DMS53 (cell line): ENCODE data around the gene SEMA7A.
"Not testable (repeated sequence)": the region's sequence is repeated elsewhere in the genome, so short reads cannot be mapped to it uniquely, and the experiment has no call there.

Source experiments
- DNase-seq: peaks from one replicate; lab custom pipeline; 2025; lab: John Stamatoyannopoulos, UW

The SEMA7A gene

DNA sequence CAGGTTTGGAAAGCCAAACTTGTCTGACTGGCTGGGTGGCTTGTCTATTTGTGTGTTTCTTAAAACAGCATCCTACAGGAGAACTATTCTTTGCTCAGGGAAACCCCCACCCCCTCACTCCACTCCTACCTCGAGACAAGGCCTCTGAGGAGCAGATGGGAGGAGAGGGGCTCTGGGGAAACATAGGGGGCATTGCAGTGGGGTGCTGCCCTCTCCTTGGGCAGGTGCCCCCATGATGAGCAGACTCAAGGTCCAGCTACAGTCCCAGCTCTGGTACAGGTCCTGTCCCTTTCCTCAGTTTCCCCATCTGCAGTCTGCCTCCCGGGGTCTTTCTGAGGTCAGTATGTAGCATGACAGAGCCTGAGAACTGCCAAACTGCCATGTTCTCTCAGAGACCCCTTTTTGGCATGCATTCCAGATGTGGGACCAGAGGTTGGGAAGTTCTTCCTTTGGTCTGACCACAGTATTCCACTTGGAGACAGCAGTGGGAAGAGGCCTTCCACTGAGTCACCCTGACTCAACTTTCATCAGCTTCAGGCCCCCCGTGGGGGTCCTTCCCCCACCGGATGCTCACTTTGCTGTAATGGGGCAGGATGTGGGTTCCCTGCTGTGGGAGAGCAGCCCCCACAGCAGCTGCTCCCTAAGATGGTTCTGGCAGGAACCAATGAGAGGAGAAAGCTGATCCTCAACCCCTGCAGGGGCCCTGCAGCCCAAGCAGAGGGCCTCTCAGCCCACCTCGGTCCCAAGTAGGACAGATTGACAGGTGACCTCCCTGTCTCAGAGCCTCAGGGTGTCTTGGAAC, 34.0 kb downstream of the SEMA7A start:
- DNase-seq: no peak

DNA sequence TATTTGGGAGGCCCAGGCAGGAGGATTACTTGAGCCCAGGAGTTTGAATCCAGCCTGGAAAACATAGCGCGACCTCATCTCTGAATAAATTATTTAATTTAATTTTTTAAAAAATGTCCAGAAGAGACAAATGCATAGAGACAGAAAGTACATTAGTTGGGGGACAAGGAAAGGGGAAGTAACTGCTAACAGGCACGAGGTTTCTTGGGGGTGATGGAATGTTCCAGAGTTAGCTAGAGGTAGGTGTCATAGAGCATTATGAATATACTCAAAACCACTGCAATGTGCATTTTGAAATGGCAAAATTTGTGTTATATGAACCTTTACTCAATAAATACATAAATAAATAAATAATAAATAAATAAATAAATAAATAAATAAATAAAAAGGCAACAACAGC, 34.7 kb downstream of the SEMA7A start:
- no peak for DNase-seq

DNA sequence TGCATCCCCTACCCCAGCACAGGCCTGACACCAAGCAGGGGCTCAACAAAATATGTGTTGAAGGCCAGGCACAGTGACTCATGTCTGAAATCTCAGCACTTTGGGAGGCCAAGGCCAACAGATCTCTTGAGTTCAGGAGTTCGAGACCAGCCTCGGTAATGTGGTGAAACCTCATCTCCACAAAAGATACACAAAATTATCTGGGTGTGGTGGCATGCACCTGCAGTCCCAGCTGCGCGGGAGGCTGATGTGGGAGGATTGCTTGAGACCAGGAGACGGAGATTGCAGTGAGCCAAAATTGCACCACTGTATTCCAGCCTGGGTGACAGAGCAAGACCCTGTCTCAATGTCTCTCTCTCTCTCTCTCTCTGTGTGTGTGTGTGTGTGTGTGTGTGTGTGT, 35.6 kb downstream of the SEMA7A start:
- DNase-seq: no peak

DNA sequence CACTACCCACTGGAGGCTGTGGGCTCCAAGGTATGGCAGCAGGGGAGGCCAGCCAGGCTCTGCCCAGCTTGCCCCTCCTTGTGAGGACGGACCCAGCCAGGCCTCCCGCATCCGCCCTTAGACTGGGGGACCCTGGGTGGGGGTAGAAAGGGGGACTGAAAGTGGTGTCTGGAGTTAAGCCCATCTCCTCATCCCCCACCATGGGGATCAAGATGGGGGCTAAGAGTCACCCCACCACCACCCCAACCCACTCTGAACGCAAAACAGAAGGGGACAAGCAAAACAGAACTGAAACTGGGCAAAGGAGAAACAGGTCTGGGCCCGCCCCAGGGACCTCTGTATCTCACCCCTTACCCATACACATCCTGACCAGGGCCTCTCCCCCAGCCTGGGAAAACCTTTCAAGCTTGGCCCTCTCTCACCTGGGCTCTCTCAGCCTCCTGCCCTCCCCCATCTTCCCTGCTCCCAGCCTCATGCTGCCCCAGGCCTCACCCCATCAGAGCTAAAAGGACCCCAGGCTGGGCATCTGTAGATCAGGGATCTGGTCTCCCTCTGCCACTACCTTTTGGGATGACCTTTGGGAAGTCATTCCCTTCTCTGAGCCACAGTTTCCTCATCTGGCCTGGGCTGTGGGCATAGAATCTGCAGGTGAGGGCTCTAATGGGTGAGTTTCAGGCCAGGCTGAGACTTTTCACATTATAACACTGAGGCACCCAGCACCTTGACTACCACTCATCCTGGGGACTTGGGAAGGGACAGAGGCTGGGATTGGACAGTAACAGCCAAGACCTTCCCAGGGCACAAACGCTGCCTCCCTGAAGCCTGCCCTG, 36.3 kb downstream of the SEMA7A start:
- DNase-seq: no peak

DNA sequence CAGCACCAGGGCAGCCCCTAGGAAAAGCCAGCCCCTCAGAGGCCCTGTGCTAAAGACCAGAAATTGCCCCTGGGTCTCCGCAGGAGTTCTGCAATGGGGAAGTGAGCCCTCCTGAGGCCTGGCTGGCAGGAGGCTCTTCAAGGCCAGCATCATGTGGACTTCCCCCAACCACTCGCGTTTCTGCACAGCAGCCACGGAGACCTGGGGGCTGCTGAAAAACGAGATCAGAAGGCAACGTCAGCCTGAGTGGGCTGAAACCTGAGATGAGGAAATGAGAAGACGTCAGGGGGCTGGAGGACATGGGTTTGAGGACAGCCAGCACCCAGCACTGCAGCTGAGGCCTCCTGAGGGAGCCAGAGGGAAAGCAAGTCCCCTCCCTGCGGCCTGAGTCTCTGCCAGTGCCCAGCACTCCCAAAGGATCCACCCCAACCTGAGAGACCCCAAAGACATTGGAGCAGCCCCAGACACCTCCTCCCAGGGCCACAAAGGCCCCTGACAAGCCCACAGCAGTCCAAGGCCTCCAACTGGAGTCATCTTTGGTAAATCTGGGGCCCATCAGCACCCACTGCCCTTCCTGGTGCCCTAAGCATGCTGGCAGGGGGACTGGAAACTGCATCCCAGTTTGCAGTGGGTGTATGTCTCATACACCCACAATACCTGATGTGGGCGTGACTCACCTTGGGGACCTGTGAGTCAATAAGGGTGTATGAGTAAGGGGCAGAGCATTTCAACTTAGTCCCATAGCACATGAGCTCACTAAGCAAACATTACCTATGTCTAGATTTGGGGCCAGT, 37.1 kb downstream of the SEMA7A start:
- DNase-seq: peak; percentile 61

DNA sequence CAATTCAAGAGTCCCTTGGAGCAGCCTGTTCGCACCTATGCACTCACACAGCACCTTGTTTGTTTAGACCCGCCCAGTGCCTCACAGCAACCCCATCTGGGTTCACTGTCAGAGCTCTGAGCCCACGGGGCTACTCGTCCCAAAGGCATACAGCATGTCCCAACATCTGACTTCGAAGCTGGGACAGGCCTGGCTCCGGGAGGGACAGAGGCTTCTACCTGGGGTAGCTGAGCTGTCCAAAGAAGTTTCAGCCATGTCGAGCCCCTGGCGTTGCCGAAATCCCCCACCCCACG, 37.7 kb downstream of the SEMA7A start:
- no peak for DNase-seq

DNA sequence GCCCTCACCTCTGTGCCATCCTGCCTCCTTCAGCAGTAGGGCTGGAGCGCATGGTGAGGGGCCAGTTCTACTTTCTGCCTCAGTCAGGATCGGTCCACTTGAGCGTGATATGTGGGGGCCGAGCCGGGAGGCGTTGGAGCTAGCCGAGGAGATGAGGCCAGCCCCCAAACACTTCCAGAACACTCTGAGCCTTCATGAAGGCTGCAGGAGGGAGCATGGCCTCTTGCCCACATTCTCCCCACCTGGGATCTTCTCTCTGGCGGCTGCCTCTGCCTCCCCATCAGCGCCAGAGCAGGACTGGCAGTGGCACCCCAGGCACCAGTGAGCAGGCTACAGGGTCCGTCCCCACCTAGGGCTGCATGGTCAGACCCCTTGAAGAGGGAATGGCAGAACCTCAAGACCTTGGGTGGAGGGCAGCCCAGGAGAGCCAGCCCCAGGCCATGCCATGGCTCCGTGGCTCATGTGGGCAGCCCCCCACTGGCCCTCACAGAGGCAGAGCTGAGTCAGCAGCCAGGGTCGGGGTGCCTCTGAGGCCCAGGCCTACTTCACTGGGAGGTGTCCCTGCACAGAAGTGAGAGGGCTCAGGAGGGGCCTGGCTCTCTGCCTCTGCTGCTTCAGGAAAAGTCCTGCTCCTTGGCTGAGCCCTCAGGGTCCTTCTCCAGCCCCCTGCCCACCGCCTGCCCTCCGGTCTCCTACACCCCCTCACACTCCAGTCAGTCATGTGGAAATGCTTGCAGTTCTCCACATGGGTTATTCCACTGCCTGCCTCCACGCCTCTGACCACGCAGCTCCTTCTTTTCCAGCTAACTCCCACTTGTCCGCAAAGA, 38.2 kb downstream of the SEMA7A start:
- no peak for DNase-seq

DNA sequence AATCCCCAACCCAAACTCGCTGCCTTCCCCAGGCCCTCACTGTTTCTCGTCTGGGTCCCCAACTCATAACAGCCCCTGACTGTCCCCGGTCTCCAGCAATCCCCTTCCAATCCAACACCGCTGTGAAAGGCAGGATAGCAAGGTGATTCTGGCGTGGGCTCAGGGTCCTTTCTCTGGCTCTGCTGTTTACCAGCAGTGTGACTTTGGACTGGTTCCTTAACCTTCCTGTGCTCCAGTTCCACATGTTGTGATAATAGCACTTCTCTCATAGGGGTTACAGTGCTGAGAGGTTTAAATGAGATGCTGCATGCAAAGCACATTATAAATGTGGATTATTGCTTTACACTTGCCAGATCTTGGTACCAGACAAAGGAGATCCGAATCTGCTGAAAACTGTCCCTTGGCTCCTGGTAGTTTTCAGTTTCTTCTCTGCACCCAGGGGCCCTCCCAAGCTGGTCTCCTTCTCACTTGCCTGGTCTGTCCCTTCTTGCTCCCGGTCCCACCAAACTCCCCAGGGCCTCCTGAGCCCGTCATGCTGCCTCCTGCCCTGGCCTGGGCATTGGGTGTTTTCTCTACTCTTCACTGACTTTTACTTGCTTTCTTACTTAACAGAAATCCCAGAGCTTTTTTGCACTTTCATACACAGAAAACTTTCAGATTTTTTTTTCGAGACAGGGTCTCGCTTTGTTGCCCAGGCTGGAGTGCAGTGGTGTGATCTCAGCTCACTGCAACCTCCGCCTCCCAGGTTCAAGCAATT, 39.5 kb downstream of the SEMA7A start:
- DNase-seq: no peak

DNA sequence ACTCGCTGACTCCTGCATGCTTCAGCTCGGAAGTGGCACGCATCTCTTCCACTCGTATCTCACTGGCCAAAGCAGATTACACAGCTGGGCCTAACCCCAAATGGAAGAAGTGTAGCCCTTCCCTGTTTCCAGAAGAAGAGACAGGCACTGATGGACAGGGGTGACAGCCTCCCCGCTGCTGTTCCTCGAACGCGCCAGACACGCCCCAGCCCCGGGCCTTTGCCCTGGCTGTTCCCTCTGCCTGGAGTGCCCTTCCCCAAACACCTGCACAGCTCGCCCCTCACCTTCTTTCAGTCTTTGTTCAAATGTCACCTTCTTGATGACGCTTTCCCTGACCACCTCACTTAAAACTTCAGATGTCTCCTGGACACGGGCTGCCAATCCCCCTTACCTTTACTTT, 40.3 kb downstream of the SEMA7A start:
- DNase-seq: no peak

DNA sequence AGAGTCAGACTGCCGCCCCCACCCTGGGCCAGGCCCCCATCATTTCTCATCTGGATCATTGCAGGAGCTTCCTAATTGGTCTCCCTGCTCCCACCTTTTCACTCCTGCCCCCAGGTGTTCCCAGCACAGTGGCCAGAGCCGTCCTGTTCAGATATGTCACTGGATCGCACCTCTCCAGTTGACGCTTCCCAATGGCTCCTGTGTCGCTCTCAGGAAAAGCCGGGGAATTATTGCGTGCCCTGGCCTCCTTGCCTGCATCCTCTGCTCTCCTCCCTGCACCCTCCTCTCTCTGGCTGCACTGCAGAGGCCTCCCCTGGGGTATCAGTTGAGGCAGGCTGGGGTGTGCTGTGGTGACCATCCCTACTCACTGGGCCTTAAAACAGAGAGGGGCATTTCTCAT, 40.9 kb downstream of the SEMA7A start:
- no peak for DNase-seq

DNA sequence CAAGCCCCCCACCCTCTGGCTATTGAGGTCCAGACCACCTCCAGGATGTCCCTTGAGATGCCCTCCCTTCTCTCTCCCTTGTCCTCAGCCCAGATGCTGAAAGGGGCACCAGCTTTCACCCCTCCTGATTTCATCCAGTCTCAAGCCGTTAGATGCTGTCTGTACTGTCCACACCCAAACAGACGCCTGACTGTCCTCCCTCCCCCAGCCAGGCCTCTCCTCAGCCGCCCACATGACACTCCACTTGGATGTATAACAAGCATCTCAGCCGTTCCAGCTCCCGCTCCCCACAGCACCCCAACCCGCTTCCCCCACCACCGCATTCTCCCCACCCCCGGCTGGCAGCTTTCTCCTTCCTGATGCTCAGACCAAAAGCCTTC, 41.3 kb downstream of the SEMA7A start:
- no peak for DNase-seq

DNA sequence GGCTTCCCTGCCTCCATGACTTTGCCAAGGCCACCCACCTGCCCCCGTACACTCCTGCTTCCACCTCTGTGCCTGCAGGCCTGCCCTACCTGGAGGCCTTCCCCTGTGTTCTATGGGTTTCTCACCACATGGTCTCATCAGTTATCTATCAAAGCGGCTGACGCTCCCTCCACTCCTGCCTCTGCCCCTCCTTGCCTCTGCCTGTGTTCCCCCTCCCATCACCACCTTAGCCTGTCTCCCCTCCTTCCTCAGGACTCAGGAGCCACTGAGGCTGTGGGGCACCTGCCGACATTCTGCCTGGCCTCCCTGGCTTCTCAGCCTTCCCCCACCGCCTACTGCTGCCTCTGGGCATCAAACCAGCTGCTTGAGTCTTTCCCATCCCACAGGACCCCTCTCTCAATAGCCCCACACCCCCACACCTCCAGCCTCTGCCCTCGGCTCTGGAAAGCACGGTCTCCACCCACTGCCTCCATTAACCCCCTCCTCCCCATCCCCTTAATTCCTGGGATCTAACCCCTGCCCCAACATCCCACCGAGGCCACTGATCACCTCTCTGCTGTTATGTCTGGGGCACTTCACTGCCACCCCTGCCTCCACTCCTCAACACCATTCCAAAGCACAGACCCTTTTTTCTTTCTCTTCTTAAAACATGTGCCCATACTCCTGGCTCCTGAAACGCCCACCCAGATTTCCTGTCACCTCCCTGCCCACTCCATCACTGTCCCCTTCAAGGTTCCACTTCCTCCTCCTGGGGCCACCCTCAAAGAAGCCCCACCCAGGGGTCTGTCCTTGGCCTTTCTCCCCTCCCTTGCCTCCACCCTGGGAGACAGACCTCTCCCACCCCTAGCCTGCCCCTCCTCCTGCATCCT, 41.9 kb downstream of the SEMA7A start:
- DNase-seq: no peak

DNA sequence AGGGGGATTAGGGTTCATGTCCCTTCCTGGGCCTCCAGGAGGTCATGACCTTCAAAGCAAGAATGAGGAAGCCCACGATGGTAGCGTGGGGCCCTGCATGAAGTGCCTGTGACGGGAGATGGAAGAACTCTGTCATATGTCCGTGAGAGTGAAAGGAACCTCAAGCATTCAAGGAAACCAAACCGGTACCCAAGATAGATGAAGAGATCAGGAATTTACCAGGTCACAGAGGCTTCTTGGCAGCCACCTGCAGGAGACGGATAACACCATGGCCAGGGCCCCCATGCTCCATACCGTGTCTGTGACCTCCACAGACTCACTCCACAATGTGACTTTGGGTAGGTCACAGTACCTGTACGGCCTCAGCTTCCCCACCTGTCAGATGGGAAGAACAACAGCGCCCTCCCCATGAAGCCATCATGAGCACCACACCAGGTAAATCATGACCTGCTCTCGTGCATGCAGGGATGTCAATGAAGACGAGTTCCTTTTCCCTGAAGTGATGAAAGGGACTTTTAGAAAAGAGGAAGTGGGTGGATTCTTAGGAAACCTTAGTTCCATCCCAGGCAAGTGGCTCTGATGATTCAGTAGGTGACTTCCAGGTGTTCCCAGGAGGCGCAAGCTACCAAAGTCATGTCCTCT, 43.0 kb downstream of the SEMA7A start:
- DNase-seq: no peak

DNA sequence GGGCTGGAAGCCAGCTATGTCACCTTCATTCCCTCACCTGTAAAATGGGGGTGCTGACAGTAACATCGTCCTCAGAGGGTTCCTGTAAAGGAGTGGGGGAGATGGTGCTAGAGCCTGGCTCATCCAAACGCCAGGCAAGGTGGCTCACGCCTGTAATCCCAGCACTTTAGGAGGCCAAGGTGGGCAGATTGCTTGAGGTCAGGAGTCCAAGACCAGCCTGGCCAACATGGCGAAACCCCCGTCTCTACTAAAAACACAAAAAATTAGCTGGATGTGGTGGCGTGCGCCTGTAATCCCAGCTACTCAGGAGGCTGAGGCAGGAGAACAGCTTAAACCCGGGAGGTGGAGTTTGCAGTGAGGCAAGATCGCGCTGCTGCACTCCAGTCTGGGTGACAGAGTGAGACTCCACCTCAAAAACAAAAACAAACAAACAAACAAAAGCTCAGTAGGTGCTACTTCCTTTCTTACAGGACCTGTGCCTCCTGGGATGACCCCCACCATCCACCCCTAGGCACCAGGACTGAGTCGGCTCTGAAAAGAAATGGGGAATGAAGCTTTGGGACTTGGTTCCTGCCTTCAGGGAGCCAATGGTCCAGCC, 43.6 kb downstream of the SEMA7A start:
- not testable (repeated sequence) for DNase-seq

DNA sequence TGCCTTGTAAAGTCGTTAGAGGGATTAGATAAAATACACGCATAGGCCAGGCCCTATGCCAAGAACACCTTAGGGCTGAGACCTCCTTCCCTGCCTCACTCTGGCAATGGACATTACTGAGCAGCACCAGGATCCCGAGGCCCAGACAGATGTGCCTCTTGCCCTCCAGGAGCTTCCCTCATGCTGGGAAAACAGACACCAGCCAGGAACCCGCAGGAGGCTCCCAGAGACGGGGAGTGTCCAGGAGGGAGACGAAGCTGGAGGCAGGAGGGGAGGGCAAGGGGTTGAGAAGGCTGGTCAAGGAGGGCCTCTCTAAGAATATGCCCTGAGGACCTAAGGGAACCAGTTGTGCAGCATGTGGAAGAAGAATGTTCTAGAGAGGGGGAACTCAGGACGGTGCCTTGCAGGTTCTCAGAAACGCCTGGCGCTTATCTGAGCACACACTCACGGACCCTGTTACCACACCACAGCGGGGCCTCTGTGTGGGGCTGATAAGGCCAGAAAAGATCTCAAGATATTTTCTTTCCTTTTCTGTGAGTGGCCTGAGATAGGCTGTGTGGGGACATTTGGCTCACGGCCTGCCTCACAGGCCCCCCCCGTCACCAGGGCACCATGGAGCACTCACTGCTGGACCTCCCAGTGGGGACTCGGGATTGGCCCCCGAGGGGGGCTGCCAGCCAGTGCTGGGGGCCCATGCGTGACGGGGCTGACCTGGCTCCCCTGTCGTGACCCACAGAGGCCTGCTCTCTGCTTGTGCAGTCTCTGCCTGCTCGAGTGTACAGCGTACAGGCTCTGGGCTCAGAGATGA, 44.3 kb downstream of the SEMA7A start:
- DNase-seq: no peak

DNA sequence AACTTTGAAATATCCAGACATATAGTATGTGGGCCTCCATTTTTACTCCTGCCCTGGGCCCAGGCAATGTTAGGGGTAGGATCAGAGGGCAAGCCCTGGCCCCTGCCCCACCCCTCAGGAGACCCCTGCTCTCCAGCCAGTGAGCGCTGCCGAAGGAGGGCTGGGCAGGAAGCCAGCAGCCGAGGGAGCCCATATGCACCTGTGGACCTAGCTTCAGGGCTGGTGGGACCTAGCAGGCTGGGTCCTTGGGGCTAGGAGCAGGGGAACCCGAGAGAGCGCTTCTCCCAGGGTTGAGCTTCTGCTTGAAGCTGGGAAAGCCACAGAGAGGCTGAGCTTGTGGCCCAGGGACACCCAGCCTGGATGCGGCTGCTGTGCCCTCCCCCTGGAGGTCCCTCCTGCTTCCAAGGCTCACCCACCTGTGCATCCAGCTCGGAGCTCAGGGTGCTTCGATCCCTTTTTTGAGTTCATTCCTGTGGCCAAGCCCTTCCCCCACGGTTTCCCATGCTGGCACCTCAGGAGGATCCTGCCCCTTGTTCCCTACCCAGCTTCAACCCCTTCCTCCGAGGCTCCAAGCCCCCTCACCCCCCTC, 45.3 kb downstream of the SEMA7A start:
- no peak for DNase-seq

DNA sequence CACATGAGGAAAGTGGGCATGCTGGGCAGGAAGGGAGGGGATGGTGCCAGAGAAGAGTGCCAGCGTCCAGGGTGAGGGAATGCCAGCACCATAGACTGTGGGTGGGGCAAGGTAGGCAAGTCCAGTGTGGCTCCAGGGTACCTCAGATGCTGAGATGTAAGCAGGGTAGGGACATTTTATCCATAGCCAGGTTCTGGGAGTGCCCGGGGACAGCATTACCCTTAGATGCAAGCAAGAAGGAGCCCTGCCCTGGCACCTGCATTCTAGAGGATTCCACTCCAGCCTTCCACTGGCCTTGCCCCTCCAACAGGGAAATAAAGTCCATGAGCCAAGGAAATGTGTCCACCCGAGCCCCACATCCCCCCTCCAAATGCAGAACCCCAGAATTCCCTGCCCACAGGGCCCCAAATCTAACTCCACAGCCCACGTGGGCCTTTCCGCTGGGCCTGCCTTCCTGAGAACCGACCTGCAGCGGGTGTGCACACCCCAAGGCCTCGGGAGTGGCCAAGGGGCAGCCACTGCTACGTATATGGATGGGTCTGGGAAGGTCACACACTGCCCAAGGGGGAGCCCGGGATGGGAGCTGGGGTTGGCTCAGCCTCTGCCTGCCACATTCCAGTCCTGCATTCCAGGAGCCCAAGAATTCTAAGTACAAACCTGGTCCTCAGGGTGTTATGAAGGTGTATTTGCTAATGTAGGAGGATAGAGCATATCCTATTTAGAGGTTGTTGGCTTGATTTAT, 46.0 kb downstream of the SEMA7A start:
- no peak for DNase-seq
